Measurements from ENCODE around the gene MLF2. TPM values are rescaled to one million over a fixed set of nuclear protein-coding genes. Genes with fewer than 3 reads are reported as not detected.

MLF2 gene
- total RNA-seq, 2 donors from 2014 or later: 59.4 to 76.5 TPM

GRCh38 chr12:6765634-6766581 lies 13.0 kb upstream of the MLF2 start, which contains the start of gene PTMS:
Gene PTMS, plus strand, starts transcription at chr12:6766363. Its CDS starts 343 bp downstream, at chr12:6766706.
- TF ChIP-seq POLR2A (IDR thresholded peaks at IDR 0.05) (peak; percentile 65 to 74 (median 72)), CTCF (IDR thresholded peaks at IDR 0.05) (no peak)
- Histone ChIP-seq H3K27me3 (no peaks in the 10 kb centered on the region), H3K36me3 (replicated peaks in 1 of 2; ENCODE audit: insufficient read depth in 1 of 2, low read depth in 2 of 2) (no peaks in the 10 kb centered on the region), H3K4me3 (peak within 1 kb of the TSS; percentile 27 to 71), H3K4me1 (peaks cover 48% of the 10 kb centered on the region), H3K9me3 (no peaks in the 10 kb centered on the region), H3K27ac (peak within 1 kb of the TSS; percentile 78 to 95 (median 84))
- WGBS, 2 donors: 3 to 4% methylated on average over 29 to 59 of the region's 63 CpGs
- DNase-seq: peak; percentile 65 to 79 (median 76)
- intact Hi-C loops (cut with DNase I): no loop called here
- ATAC-seq: peak; percentile 27

GRCh38 chr12:6765048-6765633 lies 12.2 kb upstream of the MLF2 start:
- DNase-seq (no peak), ATAC-seq (no peak)
- Histone ChIP-seq H3K4me1 (peaks cover 48% of the 10 kb centered on the region), H3K36me3 (replicated peaks in 1 of 2; ENCODE audit: insufficient read depth in 1 of 2, low read depth in 2 of 2) (no peaks in the 10 kb centered on the region), H3K27me3 (no peaks in the 10 kb centered on the region), H3K4me3 (no peak overlapping the region), H3K9me3 (no peaks in the 10 kb centered on the region), H3K27ac (peak overlapping the region; percentile 78 to 95 (median 84))
- intact Hi-C loops (cut with DNase I): no loop called here
- TF ChIP-seq POLR2A (IDR thresholded peaks at IDR 0.05): no peak
- TF ChIP-seq CTCF (IDR thresholded peaks at IDR 0.05): no peak
- WGBS, 2 donors: 19 to 27% methylated on average over 7 of the region's 7 CpGs

GRCh38 chr12:6764011-6764828 lies 11.3 kb upstream of the MLF2 start:
- DNase-seq (peak; percentile 91 to 97 (median 96)), ATAC-seq (peak; percentile 86)
- no peak overlapping the region for H3K4me3 ChIP-seq
- H3K4me1 ChIP-seq: peaks cover 48% of the 10 kb centered on the region
- H3K36me3 ChIP-seq (replicated peaks in 1 of 2; ENCODE audit: insufficient read depth in 1 of 2, low read depth in 2 of 2): no peaks in the 10 kb centered on the region
- peak overlapping the region; percentile 86 to 95 (median 88) for H3K27ac ChIP-seq
- no peak for TF ChIP-seq CTCF (IDR thresholded peaks at IDR 0.05)
- no peak for TF ChIP-seq POLR2A (IDR thresholded peaks at IDR 0.05)
- intact Hi-C loops (cut with DNase I): no loop called here
- no peaks in the 10 kb centered on the region for H3K27me3 ChIP-seq
- H3K9me3 ChIP-seq: no peaks in the 10 kb centered on the region
- WGBS, 2 donors: 1 to 4% methylated on average over 16 of the region's 16 CpGs

GRCh38 chr12:6763380-6763779 lies 10.4 kb upstream of the MLF2 start:
- DNase-seq: no peak
- Histone ChIP-seq H3K27me3 (no peaks in the 10 kb centered on the region), H3K27ac (peak overlapping the region; percentile 86 to 95 (median 88)), H3K4me1 (peaks cover 44% of the 10 kb centered on the region), H3K4me3 (no peak overlapping the region), H3K9me3 (no peaks in the 10 kb centered on the region), H3K36me3 (replicated peaks in 1 of 2; ENCODE audit: insufficient read depth in 1 of 2, low read depth in 2 of 2) (no peaks in the 10 kb centered on the region)
- intact Hi-C loops (cut with DNase I): no loop called here
- 65 to 84% methylated on average over 3 to 4 of the region's 4 CpGs for WGBS, 2 donors
- TF ChIP-seq CTCF (IDR thresholded peaks at IDR 0.05): no peak
- TF ChIP-seq POLR2A (IDR thresholded peaks at IDR 0.05): no peak
- no peak for ATAC-seq
